NCI-H128 (cell line): Measurements from ENCODE around the gene MIF.
A peak's percentile ranks its signal among the peaks of the same experiment; 100 is the strongest.
"Not testable (repeated sequence)": the region's sequence is repeated elsewhere in the genome, so short reads cannot be mapped to it uniquely, and the experiment has no call there.

ENCODE experiments used
- DNase-seq: peaks from one replicate; lab custom pipeline; 2025; ENCODE audit not compliant: unreplicated experiment; lab: John Stamatoyannopoulos, UW

MIF gene

DNA sequence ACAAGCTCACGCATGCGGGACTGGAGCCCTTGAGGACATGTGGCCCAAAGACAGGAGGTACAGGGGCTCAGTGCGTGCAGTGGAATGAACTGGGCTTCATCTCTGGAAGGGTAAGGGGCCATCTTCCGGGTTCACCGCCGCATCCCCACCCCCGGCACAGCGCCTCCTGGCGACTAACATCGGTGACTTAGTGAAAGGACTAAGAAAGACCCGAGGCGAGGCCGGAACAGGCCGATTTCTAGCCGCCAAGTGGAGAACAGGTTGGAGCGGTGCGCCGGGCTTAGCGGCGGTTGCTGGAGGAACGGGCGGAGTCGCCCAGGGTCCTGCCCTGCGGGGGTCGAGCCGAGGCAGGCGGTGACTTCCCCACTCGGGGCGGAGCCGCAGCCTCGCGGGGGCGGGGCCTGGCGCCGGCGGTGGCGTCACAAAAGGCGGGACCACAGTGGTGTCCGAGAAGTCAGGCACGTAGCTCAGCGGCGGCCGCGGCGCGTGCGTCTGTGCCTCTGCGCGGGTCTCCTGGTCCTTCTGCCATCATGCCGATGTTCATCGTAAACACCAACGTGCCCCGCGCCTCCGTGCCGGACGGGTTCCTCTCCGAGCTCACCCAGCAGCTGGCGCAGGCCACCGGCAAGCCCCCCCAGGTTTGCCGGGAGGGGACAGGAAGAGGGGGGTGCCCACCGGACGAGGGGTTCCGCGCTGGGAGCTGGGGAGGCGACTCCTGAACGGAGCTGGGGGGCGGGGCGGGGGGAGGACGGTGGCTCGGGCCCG is at the start of gene MIF:
Gene MIF, plus strand, starts transcription at position 439 of the 765 bp plus-strand sequence. Its CDS starts 92 bp downstream, at position 531.
- DNase-seq = peak; percentile 77

GRCh38 chr22:23844739-23845202 is 49.4 kb upstream of the MIF start:
- DNase-seq = no peak

- DNase-seq = no peak
Observed at GRCh38 chr22:23845265-23846080, 48.7 kb upstream of the MIF start.

DNA sequence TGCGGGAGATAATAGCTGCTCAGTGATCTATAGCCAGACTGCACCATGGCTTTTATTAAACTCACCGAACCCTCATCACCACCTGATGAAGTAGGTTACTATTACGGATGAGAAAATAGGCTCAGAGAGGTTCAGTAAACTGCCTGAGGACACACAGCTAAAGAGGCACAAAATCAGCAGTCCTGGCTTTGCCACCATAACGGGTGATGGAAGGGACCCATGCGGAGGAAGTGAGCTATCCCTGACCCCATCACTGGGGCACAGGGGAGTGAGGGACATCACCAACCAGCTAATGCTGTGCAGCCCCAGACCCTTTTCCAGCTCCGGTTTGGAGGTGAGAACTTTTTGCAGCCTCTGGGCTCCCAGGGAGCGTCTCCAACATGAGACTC is 48.1 kb upstream of the MIF start:
- DNase-seq = no peak

GRCh38 chr22:23847310-23847920 is 46.8 kb upstream of the MIF start:
- DNase-seq = no peak

- no peak for DNase-seq
Observed at GRCh38 chr22:23847991-23848864, 46.0 kb upstream of the MIF start.

- peak; percentile 39 for DNase-seq
Observed at GRCh38 chr22:23849009-23850006, 44.9 kb upstream of the MIF start.

DNA sequence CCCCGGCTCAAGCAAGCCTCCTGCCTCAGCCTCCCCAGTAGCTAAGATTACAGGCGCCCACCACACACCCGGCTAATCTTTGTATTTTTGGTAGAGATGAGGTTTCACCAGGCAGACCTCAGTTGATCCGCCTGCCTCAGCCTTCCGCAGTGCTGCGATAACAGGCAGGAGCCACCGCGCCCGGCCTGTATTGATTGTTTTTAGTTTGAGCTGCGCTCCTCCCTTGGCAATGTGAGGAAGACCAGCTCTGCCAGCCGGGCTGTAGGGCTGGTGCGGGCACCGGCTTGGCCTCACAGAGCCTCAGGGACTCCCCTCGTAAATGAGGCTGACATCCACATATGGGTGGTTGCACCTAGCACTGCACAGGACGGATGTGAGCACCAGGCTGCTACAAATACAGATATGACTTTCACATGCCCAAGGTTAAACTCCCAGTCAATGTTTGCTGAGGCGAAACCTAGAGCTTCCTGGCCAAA is 44.0 kb upstream of the MIF start:
- no peak for DNase-seq

DNA sequence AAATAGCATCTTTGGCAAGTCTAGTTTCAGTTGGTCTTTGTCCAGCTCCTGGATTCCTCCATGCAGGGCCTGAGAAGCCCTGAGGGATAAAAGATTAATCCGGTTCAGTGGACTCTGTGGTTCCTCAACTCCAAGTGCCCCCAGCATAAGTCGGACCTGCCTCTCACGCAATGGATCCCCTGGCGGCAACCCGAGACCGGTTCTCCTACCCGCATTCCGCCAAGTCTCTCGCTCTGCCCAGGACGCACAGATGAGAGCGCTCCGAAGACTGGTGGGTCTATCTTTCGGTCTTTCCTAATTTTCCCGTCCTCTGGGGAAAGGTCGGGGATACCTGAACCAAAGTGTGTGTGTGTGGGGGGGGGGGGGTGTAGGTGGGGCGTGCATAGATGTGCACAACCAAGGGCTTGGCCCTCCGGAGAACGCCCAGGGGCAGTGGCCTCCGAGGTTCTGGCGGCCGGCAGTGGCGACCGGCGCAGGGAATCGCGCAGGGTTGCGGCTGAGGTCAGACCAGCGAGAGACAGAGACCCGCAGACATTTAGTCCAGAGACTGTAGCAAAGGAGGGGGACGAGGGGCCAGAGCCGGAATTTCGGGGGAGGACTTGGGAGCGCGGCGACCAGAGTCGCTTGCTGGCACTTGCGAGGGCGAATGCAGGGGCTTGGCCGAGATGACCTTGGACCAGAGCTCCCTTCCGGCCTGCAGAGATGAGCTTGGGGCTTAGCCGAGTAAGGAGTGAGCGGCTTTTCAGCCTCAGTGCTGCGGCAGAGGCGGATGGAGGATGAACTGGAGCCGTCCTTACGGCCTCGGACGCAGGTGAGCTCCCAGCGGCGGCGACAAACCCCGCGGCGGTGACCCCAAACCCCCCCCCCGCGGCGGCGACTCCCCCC is 37.2 kb upstream of the MIF start:
- DNase-seq = no peak

DNA sequence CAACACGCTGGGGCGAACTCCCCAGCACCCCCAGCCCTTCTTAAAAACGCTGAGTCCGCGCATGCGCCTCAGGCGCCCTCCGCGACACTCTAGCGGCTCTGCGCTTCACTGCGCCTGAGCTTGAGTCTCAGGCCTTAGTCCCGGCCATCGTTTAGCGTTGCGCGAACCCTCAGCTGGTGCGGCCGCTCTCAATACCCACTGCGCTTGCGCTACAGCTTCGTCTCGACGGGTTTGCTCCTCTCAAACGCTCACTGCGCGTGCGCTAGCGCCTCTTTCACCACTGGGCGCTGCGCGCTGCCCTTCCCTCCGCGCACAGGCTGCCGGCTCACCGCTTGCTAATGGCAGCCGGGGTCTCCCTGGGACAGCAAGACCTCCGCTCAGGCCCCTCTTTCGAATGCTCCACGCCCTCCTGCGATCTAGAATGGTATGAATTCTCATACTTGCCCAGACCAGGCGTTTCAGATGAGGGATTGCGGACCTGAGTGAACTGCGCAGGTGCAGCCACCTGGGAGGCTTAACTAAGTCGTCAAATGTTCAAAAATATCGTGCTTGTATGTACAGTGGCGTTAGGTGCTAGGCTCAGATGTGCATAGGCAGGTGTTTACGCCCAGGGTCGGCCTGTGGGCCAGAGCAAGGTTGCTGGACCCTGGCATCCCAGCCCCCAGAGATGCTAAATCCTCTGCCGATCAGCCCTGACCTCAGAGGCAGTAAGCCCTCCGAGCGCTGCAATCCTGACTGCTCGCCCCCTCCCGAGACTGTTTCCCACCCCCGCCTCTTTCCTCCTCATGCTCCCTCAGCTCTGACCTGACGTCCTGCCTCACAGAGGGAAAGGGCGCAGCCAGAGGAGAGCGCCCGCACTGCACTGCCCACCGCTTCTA is 36.3 kb upstream of the MIF start, which contains the start of gene SLC2A11:
Gene SLC2A11, plus strand, starts transcription at position 270 of the 878 bp plus-strand sequence. Its CDS starts 125 bp downstream, at position 395.
- DNase-seq = peak; percentile 93

- DNase-seq = no peak
Observed at GRCh38 chr22:23858484-23858815, 35.7 kb upstream of the MIF start.

DNA sequence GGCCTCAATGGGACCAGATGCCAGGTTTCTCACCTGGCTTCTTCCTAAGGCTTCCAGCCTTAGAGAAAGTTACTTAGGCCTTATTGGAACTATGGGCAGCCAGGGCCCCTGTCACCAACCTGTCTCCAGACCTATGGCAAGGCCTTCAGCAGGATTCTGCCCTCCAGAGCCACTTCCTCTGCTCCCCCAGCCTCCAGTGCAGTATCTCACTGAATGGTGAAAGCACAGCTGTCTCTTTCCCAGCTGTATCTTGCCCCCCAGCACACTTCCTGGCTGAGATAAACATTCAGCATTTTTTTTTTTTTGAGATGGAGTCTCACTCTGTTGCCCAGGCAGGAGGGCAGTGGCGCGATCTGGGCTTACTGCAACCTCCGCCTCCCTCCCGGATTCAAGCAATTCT is 35.0 kb upstream of the MIF start:
- no peak for DNase-seq

DNA sequence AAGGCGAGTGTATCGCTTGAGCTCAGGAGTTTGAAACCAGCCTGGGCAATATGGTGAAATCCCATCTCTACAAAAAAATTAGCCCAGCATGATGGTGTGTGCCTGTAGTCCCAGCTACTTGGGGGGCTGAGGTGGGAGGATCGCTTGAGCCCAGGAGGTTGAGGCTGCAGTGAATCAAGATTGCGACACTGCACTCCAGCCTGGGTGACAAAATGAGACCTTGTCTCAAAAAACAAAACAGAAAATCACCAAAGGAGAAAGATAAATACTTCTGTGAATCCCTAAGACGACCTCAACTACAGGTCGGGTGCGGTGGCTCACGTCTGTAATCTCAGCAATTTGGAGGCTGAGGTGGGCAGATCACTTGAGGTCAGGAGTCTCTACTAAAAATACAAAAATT is 34.0 kb upstream of the MIF start:
- not testable (repeated sequence) for DNase-seq

- peak; percentile 52 for DNase-seq
Observed at GRCh38 chr22:23862103-23862502, 32.1 kb upstream of the MIF start.

DNA sequence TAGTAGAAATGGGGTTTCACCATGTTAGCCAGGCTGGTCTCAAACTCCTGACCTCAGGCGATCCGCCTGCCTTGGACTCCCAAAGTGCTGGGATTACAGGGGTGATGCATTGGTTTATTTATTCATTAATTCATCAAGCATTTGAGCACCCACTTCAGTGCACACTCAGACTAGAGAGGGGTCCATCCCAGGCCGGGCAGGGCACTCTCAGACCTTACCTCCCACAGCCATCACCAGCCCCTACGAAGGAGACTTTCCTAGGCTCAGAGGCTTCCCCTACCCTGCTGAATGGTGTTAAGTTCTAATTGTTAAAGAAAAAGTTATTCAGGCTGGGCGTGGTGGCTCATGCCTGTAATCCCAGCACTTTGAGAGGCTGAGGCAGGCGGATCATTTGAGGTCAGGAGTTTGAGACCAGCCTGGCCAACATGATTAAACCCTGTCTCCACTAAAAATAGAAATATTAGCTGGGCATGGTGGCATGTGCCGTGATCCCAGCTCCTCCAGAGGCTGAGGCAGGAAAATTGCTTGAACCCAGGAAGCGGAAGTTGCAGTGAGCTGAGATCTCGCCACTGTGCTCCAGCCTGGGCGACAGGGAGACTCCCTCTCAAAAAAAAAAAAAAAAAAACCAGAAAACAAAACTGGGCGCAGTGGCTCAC is 29.6 kb upstream of the MIF start:
- not testable (repeated sequence) for DNase-seq

DNA sequence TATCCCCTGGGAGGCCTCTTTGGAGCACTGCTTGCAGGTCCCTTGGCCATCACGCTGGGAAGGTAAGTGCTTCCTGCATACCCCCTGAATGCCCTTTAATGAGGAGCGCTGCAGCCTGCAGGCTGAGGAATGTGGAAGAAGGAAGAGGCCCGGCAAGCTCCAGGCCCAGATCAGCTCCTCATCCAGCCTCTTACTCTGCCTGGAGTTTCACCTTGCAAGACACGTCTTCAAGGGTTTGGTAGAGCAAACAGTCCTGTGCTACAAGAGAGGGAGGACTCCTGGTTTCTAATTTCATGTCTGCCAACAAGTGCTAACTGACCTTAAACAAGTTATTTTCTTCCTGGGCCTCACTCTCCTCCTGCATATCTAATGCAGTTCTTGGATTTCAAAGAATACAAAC is 25.6 kb upstream of the MIF start:
- no peak for DNase-seq

DNA sequence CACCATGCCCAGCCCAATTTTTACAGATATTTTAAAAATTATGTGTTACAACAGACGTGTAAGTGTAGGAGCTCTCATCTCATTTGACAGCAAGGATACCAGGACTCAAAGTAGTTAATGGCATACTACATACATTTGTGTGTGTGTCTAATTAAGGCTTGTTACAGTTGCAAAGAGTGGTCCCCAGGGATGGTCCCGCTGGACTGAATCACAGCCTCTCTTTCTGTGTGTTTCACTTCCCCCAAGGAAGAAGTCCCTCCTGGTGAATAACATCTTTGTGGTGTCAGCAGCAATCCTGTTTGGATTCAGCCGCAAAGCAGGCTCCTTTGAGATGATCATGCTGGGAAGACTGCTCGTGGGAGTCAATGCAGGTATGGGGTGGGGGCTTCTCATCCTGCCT is 19.3 kb upstream of the MIF start:
- no peak for DNase-seq
